CD14-positive monocyte (primary cell): ENCODE data around the gene MT1E. TPM values are rescaled to one million over a fixed set of nuclear protein-coding genes. Genes with fewer than 3 reads are reported as not detected.
A peak's percentile ranks its signal among the peaks of the same experiment; 100 is the strongest.

ENCODE experiments used
- DNase-seq, 3 donors: peaks; one replicate each; pipeline ENCODE4 v3.0.0-alpha.2; 2011 to 2022
- H2AFZ ChIP-seq: 2 replicates; pipeline ENCODE4 v1.6.0; 2012; ENCODE audit warnings: mild to moderate bottlenecking, low read depth, low read length, inconsistent platforms; ENCODE audit not compliant: insufficient read depth, poor library complexity, severe bottlenecking
- H3K27ac ChIP-seq, 2 donors: 1 replicate in 1 of 2; 2 replicates in 1 of 2; pipeline ENCODE4 v1.5.1; 2012 to 2013; ENCODE audit warnings: low read length in 2 of 2, control low read depth in 1 of 2, inconsistent platforms in 1 of 2, low read depth in 1 of 2, mild to moderate bottlenecking in 1 of 2
- H3K27me3 ChIP-seq, 2 donors: one replicate each; pipeline versions ENCODE4 v1.6.0 to v1.6.1; 2011 to 2013; ENCODE audit warnings: low read length in 2 of 2; ENCODE audit not compliant: control insufficient read depth in 2 of 2, insufficient read depth in 2 of 2
- H3K36me3 ChIP-seq, 2 donors: replicated peaks in 1 of 2; 1 replicate in 1 of 2; 2 replicates in 1 of 2; pipeline versions ENCODE4 v1.5.1 to v1.6.1; 2012 to 2013; ENCODE audit warnings: low read length in 2 of 2, control low read depth in 1 of 2, inconsistent platforms in 1 of 2, mild to moderate bottlenecking in 1 of 2; ENCODE audit not compliant: insufficient read depth in 2 of 2, control insufficient read depth in 1 of 2
- H3K4me1 ChIP-seq, 2 donors: 1 replicate in 1 of 2; 2 replicates in 1 of 2; pipeline versions ENCODE4 v1.5.1 to v1.6.1; 2012 to 2013; ENCODE audit warnings: low read length in 2 of 2, control low read depth in 1 of 2, inconsistent platforms in 1 of 2, mild to moderate bottlenecking in 1 of 2, moderate library complexity in 1 of 2; ENCODE audit not compliant: insufficient read depth in 2 of 2, control insufficient read depth in 1 of 2
- H3K4me2 ChIP-seq: replicated peaks from 2 replicates; pipeline ENCODE3; 2012; ENCODE audit warnings: low read length, moderate library complexity, mild to moderate bottlenecking; ENCODE audit not compliant: poor library complexity, severe bottlenecking; ENCODE audit errors: extremely low read depth
- H3K4me3 ChIP-seq, 3 experiments: fragments of 200-600 bp in 1 of 3; sonication (generic) in 1 of 3; replicated peaks in 1 of 3; 1 replicate in 2 of 3; 2 replicates in 1 of 3; pipeline ENCODE4 v1.5.1; 2011 to 2013; ENCODE audit warnings: low read length in 3 of 3, mild to moderate bottlenecking in 3 of 3, control low read depth in 2 of 3, low read depth in 2 of 3, inconsistent platforms in 1 of 3, moderate library complexity in 1 of 3
- H3K79me2 ChIP-seq: 2 replicates; pipeline ENCODE4 v1.6.0; 2012; ENCODE audit warnings: mild to moderate bottlenecking, control low read depth, inconsistent platforms, low read length, moderate library complexity; ENCODE audit not compliant: insufficient read depth
- H3K9ac ChIP-seq: 2 replicates; pipeline ENCODE4 v1.6.0; 2017; ENCODE audit warnings: low read length, mild to moderate bottlenecking; ENCODE audit not compliant: insufficient read depth, poor library complexity, severe bottlenecking
- H3K9me3 ChIP-seq, 2 donors: replicated peaks in 1 of 2; 1 replicate in 1 of 2; 2 replicates in 1 of 2; pipeline versions ENCODE4 v1.5.1 to v1.6.1; 2012 to 2013; ENCODE audit warnings: low read length in 2 of 2, control low read depth in 1 of 2; ENCODE audit not compliant: control insufficient read depth in 1 of 2, insufficient read depth in 1 of 2
- H4K20me1 ChIP-seq: 2 replicates; pipeline ENCODE4 v1.6.0; 2012; ENCODE audit warnings: mild to moderate bottlenecking, low read length, control low read depth, moderate library complexity; ENCODE audit not compliant: insufficient read depth
- H3K27ac Mint-ChIP-seq, 7 donors: one replicate each; pipeline ENCODE4 v1.8.0; 2020; ENCODE audit warnings: mild to moderate bottlenecking in 7 of 7, mixed read lengths in 7 of 7, moderate library complexity in 6 of 7, inconsistent platforms in 2 of 7
- H3K27me3 Mint-ChIP-seq, 3 donors: one replicate each; pipeline ENCODE4 v1.8.0; 2021 to 2022; ENCODE audit warnings: low read depth in 3 of 3, mild to moderate bottlenecking in 3 of 3, mixed read lengths in 3 of 3, moderate library complexity in 3 of 3, inconsistent platforms in 1 of 3
- H3K36me3 Mint-ChIP-seq, 2 donors: one replicate each; pipeline ENCODE4 v1.8.0; 2020; ENCODE audit warnings: mixed read lengths in 2 of 2, inconsistent platforms in 1 of 2, mild to moderate bottlenecking in 1 of 2
- H3K4me1 Mint-ChIP-seq: one replicate; pipeline ENCODE4 v1.8.0; 2020; ENCODE audit warnings: mild to moderate bottlenecking, mixed read lengths
- H3K4me3 Mint-ChIP-seq, 2 donors: one replicate each; pipeline ENCODE4 v1.8.0; 2020; ENCODE audit warnings: mild to moderate bottlenecking in 2 of 2, mixed read lengths in 2 of 2, moderate library complexity in 1 of 2
- H3K9me3 Mint-ChIP-seq, 7 donors: one replicate each; pipeline ENCODE4 v1.8.0; 2020 to 2022; ENCODE audit warnings: mixed read lengths in 7 of 7, mild to moderate bottlenecking in 6 of 7, moderate library complexity in 6 of 7, inconsistent platforms in 2 of 7
- CTCF ChIP-seq: fragments of 200-600 bp; IDR thresholded peaks from one replicate; pipeline ENCODE4 v1.8.0; 2022; ENCODE audit warnings: antibody characterized with exemption, mild to moderate bottlenecking
- WGBS: methylation state at CpG from one replicate; pipeline ENCODE4 v1.1.5; 2013; ENCODE audit warnings: missing lambda C conversion rate; ENCODE audit not compliant: insufficient coverage; 5-methylcytosine and 5-hydroxymethylcytosine counted together
- intact Hi-C, 2 donors: fragments of 100-400 bp; cut with micrococcal nuclease; formaldehyde crosslinking; loops; one replicate each; pipeline versions ENCODE4 v1.15.0 to v1.15.1; 2023
- polyA plus RNA-seq, 3 donors: library from polyadenylated mRNA; depleted of rRNA in 1 of 3; unstranded in 2 of 3; stranded (reverse) in 1 of 3; fragments of 300-500 nt in 2 of 3; fragments of >200 nt in 1 of 3; fragmentation: Illumina TruSeq in 2 of 3; gene quantifications; 1 replicate in 2 of 3; 2 replicates in 1 of 3; pipeline ENCODE4 v1.2.3, GENCODE V29; 2012 to 2021

The MT1E gene
- polyA plus RNA-seq, 3 donors, result 1.3 to 4.3 (median 4.0) TPM

GRCh38 chr16:56635441-56635967 is 9.9 kb downstream of the MT1E start:
- peaks cover 95 to 99% of the 10 kb centered on the region in 2 donors for H3K27me3 ChIP-seq
- no peak overlapping the region for H3K4me3 ChIP-seq
- peaks cover 0 to 67% of the 10 kb centered on the region in 2 donors for H3K9me3 ChIP-seq
- Mint-ChIP-seq H3K27me3 (peaks cover 96 to 100% (median 98%) of the 10 kb centered on the region in 3 donors), H3K9me3 (peaks cover 0 to 21% (median 10%) of the 10 kb centered on the region in 7 donors), H3K36me3 (peaks cover 0 to 9% of the 10 kb centered on the region in 2 donors), H3K27ac (no peak overlapping the region), H3K4me1 (peaks cover 27% of the 10 kb centered on the region), H3K4me3 (peak overlapping the region in 1 of 2 donors; percentile 91)
- TF ChIP-seq CTCF, result no peak
- WGBS, result 1% methylated on average over 35 of the region's 40 CpGs
- no peak overlapping the region for H3K27ac ChIP-seq
- H3K9ac ChIP-seq, result no peak overlapping the region
- intact Hi-C loops, result no loop called here
- no peak overlapping the region for H2AFZ ChIP-seq
- no peaks in the 10 kb centered on the region for H3K36me3 ChIP-seq
- no peaks in the 10 kb centered on the region for H4K20me1 ChIP-seq
- peaks cover 13 to 20% of the 10 kb centered on the region in 2 donors for H3K4me1 ChIP-seq
- H3K4me2 ChIP-seq, result no peak overlapping the region
- DNase-seq, result no peak
- H3K79me2 ChIP-seq, result no peaks in the 10 kb centered on the region

GRCh38 chr16:56636616-56637413 is 11.2 kb downstream of the MT1E start:
- Mint-ChIP-seq H3K9me3 (peaks cover 0 to 18% (median 10%) of the 10 kb centered on the region in 7 donors), H3K36me3 (peaks cover 0 to 6% of the 10 kb centered on the region in 2 donors), H3K4me3 (peak overlapping the region in 1 of 2 donors; percentile 91), H3K27me3 (peaks cover 95 to 99% (median 97%) of the 10 kb centered on the region in 3 donors), H3K27ac (no peak overlapping the region), H3K4me1 (peaks cover 25% of the 10 kb centered on the region)
- Histone ChIP-seq H3K9ac (no peak overlapping the region), H3K36me3 (no peaks in the 10 kb centered on the region), H3K27ac (no peak overlapping the region), H3K27me3 (peaks cover 96 to 99% of the 10 kb centered on the region in 2 donors), H3K79me2 (no peaks in the 10 kb centered on the region), H2AFZ (no peak overlapping the region), H3K4me2 (no peak overlapping the region), H3K9me3 (peaks cover 0 to 63% of the 10 kb centered on the region in 2 donors), H3K4me3 (no peak overlapping the region), H3K4me1 (peaks cover 13 to 19% of the 10 kb centered on the region in 2 donors), H4K20me1 (no peaks in the 10 kb centered on the region)
- 19% methylated on average over 4 of the region's 9 CpGs for WGBS
- TF ChIP-seq CTCF, result no peak
- intact Hi-C loops, result no loop called here
- no peak for DNase-seq
